Stimulated activated CD4-positive, alpha-beta T cell treated with anti-CD3 and anti-CD28 coated beads, TNF-alpha, amount 100 ng/mL, for 4 hours (primary cell): Measurements from ENCODE around the gene NAT10.

Source experiments
- DNase-seq, 3 experiments: peaks; one replicate each; pipeline ENCODE4 v3.0.0-alpha.2; 2020; ENCODE audit warnings: low read depth in 3 of 3

NAT10 gene

GRCh38 chr11:34149274-34149673 lies 43.8 kb downstream of the NAT10 start:
- no peak for DNase-seq

GRCh38 chr11:34149786-34150185 lies 44.4 kb downstream of the NAT10 start:
- no peak for DNase-seq

GRCh38 chr11:34150494-34151151 lies 45.2 kb downstream of the NAT10 start:
- DNase-seq = no peak

- DNase-seq = no peak
These were observed 45.7 kb downstream of the NAT10 start for GRCh38 chr11:34151166-34151565.

GRCh38 chr11:34151916-34152845 lies 46.8 kb downstream of the NAT10 start:
- DNase-seq = no peak

- no peak for DNase-seq
These were observed 48.8 kb downstream of the NAT10 start for GRCh38 chr11:34154059-34154875.

- DNase-seq = no peak
These were observed 49.8 kb downstream of the NAT10 start for GRCh38 chr11:34155057-34155756.

GRCh38 chr11:34155757-34156062 lies 50.3 kb downstream of the NAT10 start:
- DNase-seq = no peak

GRCh38 chr11:34157163-34157562 lies 51.7 kb downstream of the NAT10 start:
- no peak for DNase-seq

GRCh38 chr11:34158661-34159060 lies 53.2 kb downstream of the NAT10 start:
- DNase-seq = no peak

GRCh38 chr11:34160049-34160721 lies 54.8 kb downstream of the NAT10 start:
- no peak for DNase-seq

- no peak for DNase-seq
These were observed 55.4 kb downstream of the NAT10 start for GRCh38 chr11:34160791-34161190.

GRCh38 chr11:34161361-34161760 lies 55.9 kb downstream of the NAT10 start:
- DNase-seq = no peak

GRCh38 chr11:34161812-34162492 lies 56.5 kb downstream of the NAT10 start:
- no peak for DNase-seq

- DNase-seq = no peak
These were observed 57.0 kb downstream of the NAT10 start for GRCh38 chr11:34162493-34162820.

GRCh38 chr11:34162856-34163255 lies 57.4 kb downstream of the NAT10 start:
- DNase-seq = no peak

GRCh38 chr11:34165121-34165520 lies 59.7 kb downstream of the NAT10 start:
- DNase-seq = no peak

- DNase-seq = no peak
These were observed 60.5 kb downstream of the NAT10 start for GRCh38 chr11:34165786-34166555.

GRCh38 chr11:34166806-34167740 lies 61.6 kb downstream of the NAT10 start:
- DNase-seq = no peak
